DMS53 treated with DMSO at 0.1 percent for 48 hours (cell line): ENCODE results near the gene TTC23.

ENCODE experiments used
- DNase-seq: peaks from one replicate; lab custom pipeline; 2025; ENCODE audit not compliant: unreplicated experiment; lab: John Stamatoyannopoulos, UW

Gene TTC23

GRCh38 chr15:99139276-99139675 lies 110.1 kb downstream of the TTC23 start:
- DNase-seq: no peak

GRCh38 chr15:99138491-99138982 lies 110.8 kb downstream of the TTC23 start:
- no peak for DNase-seq

- DNase-seq: no peak
These were observed 111.5 kb downstream of the TTC23 start for GRCh38 chr15:99137877-99138276.

DNA sequence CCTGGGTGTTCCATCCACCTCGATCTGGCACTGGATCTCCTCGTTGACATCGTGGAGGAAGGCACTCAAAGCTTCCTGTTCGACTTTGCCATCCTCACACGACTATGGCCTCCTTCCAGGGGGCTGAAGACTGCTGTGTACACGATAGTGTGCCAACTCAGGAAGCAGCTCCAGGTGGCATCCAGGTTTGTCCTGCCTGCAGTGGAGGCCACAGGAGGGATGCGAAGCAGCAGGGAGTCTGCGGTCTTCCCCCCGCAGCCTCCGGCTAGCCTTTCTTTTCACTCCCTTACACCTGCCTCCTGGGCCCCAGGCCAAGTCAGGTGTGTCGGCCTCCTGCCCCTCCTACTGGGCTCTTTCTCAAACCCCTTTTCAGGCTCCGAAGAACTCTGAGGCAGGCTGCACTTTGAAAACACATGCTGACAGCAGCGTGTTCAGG lies 112.3 kb downstream of the TTC23 start:
- peak; percentile 13 for DNase-seq

- peak; percentile 14 for DNase-seq
These were observed 114.2 kb downstream of the TTC23 start for GRCh38 chr15:99135194-99135593.

- DNase-seq: no peak
These were observed 115.0 kb downstream of the TTC23 start for GRCh38 chr15:99134317-99134821.

GRCh38 chr15:99132634-99133287 lies 116.6 kb downstream of the TTC23 start:
- DNase-seq: no peak

GRCh38 chr15:99132122-99132521 lies 117.3 kb downstream of the TTC23 start:
- DNase-seq: no peak

DNA sequence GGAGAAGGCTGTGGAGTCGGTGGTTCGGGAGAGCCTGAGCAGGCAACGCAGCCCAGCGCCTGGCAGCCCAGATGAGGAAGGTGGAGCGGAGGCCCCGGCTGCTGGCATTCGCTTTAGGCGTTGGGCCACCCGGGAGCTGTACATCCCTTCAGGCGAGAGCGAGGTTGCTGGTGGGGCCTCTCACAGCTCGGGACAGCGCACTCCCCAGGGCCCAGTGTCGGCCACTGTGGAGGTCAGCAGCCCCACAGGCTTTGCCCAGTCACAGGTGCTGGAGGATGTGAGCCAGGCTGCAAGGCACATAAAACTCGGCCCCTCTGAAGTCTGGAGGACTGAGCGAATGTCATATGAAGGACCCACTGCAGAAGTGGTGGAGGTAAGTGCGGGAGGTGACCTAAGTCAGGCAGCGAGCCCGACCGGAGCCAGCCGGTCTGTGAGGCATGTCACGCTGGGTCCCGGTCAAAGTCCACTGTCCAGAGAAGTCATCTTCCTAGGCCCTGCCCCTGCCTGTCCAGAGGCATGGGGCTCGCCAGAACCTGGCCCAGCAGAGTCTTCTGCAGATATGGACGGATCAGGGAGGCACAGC lies 117.8 kb downstream of the TTC23 start:
- DNase-seq: no peak

- no peak for DNase-seq
These were observed 118.5 kb downstream of the TTC23 start for GRCh38 chr15:99130765-99131440.

DNA sequence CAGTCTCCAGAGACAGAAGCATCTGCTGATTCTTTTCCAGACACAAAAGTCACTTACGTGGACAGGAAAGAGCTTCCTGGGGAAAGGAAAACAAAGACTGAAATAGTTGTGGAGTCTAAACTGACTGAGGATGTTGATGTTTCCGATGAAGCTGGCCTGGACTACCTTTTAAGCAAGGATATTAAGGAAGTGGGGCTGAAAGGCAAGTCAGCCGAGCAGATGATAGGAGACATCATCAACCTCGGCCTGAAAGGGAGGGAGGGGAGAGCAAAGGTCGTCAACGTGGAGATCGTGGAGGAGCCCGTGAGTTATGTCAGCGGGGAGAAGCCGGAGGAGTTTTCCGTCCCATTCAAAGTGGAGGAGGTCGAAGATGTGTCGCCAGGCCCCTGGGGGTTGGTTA lies 119.1 kb downstream of the TTC23 start:
- DNase-seq: no peak

DNA sequence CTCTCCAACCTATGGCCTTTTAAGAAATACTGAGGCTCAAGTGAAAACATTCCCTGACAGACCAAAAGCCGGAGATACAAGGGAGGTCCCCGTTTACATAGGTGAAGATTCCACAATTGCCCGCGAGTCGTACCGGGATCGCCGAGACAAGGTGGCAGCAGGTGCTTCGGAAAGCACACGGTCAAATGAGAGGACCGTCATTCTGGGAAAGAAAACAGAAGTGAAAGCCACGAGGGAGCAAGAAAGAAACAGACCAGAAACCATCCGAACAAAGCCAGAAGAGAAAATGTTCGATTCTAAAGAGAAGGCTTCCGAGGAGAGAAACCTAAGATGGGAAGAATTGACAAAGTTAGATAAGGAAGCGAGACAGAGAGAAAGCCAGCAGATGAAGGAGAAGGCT lies 119.7 kb downstream of the TTC23 start:
- DNase-seq: no peak

DNA sequence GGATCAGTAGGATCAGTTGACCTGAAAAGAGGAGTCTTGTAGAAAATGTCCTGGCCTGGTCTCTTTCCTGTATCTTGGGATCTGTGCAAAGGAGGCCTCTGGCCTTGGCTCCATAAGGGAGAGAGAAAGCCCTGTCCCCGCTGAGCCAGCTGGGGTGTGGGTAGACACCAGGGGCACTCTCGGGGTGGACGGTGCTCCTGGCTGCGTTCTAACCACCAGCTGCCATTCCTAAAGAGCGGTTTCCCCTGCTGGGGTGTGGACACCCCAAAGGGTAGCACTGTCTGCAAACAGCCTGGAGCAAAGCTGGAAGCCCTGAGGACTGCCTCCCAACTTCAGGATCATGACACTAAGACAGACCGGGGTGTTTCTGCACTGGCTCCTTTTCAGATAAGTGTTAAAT lies 121.0 kb downstream of the TTC23 start:
- DNase-seq: no peak

DNA sequence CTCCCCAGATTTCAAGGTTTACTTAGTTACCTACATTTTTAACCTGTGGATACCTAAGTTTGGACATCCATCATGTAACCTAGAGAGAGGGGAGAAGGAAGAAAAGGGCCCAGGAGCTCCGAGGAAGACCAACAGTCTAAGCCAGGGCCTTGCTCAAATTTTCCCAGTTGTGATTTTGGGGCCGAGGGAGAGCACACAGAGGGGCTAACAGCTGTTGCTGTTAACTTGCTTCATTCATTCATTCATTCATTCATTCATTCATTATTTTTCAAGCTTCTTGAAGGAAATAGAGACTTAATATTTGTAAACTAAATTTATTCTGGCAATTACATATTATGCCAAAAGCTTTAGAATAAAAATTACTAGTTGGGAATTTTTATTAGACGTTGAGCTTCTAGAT lies 121.6 kb downstream of the TTC23 start:
- DNase-seq: no peak

DNA sequence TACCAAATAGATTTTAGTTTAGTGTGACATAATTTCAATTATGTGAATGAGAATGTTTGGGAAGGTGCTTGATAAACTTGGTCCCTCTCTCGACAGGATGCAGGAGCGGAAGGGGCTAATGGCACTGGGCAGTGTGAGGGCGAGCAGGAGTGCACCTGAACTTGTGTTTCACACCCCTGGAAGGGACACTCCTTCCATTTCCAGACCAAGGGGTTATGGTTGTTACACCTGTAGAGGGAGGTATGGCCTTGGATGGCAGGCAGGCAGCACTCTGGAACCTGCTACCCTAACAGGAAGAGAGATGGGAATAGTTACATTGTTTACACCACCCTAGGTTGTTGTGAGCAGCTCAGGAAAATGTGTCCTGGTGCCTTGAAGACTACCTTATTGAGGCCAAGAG lies 122.5 kb downstream of the TTC23 start:
- no peak for DNase-seq

DNA sequence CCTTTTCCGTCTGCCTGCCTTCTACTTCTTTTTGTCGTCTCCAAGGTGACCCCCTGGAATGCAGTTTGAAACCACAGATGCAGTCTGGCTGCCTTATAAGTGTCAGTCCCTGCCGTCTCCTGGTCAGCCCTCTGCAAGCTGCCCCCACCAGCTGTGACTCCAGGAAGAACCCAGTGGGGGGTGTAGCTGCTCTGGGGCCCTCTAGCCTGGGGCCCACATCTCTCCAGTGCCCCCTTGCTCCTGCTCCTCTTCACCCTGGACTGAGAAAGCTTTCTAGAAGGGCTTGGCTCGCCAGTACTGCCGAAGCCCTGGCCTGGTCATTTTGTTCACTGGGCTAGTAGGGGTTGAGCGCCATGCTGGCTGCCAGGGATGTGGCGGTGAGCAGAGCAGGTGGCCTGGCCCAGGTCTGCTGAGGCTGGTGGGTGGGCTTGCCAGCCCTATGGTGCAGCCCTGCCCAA lies 123.2 kb downstream of the TTC23 start:
- DNase-seq: no peak

DNA sequence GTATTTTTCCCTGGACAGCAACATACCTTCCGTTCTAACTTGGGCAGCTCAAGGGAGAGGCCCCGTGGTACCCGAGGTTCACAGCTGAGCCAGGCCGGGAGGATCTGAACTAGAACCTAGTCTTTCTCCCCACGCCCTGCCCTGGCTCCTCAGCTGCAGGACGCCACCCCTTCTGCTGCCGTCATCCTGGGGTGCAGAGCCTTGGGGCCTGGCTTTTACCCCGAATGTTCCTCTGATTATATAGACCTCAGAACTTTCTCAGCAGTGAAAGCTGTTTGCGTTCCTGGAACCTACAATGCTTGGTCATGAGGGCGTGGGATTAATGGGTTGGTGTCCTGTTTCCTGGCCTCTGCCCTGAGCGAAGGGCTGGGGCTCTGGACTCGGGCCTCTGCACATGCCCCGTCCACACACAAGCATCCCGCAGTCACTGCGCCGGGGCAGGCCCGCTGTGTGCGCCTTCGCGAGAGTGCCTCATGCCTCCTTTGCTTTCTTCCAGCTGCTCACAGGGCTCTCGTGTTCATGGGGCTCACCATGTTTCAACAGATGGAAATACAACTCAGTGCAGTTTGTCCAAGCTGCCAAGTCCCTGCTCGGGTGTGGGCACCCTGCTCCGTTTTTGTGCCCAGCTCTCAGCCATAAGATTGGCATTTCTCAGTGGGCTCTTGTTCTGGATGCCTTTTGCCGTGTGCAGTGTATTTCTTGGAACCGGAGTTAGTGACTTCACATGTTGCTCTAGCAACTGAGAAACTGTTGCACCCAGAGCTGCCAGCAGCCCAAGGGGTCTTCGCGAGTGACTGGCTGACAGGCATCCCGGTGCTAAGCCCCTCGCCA lies 124.1 kb downstream of the TTC23 start:
- DNase-seq: no peak

DNA sequence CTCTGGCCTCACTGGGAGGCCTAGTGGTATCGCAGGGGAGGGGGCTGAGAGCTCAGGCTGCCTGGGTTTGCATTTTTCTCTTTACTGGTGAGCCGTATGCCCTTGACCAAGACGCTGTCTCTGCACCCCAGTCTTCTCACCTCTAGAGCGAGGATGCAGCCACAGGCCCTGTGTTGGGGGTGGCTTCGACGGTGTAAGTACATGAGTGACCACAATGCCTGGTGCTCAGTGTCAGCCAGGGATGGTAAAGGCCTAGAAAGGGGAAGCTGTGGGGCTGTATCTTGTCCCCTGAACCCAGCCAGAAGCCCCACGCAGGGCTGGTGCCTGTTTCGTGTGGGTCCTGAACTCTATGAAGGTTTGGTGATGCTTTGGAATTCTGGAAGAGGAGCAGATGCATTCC lies 124.7 kb downstream of the TTC23 start:
- DNase-seq: no peak

DNA sequence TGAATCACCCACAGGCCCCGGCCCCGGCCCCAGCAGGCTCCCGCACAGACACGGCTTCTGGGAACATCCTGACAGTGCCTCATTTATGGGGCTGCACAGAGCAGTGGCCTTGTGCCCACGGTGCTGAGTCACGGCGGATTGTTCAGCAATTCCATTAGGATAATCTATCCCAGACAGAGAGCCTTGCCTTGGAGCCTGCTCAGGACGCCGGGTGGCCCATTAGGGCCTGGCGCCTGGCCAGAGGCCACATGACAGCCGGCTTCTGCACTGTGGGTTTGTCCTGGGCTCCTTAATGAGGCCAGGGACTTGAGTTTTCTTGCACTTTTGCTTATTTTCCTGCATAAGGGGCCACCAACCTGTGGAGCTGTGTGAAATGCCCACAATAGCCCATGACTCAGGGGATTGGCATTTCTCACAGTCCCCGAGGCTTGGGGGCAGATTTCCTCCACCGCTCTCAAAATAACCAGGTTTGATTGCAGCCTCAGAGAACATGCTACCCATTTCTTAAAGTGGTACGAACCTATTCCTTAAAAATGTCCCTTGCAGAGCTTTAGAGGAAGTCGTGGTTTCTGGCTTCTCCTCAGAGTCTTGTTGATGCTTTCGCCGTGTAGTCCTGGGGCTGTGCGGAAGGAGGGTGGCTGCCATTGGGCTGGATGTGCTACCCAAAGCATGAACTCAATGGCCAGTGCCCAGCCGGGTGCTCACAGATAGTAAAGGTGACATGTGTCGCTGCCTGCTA lies 125.5 kb downstream of the TTC23 start:
- peak; percentile 63 for DNase-seq
